HuH-7 (cell line): ENCODE results near the gene TARS3.

Source experiments
- DNase-seq: peaks from one replicate; pipeline ENCODE4 v3.0.0; 2011; ENCODE audit warnings: low spot score

Gene TARS3

GRCh38 chr15:101698314-101698713 lies 26.0 kb downstream of the TARS3 start:
- DNase-seq = no peak

- no peak for DNase-seq
These were observed 26.8 kb downstream of the TARS3 start for GRCh38 chr15:101697488-101697887.

- no peak for DNase-seq
These were observed 27.4 kb downstream of the TARS3 start for GRCh38 chr15:101696829-101697228.

GRCh38 chr15:101694261-101694660 lies 30.0 kb downstream of the TARS3 start:
- DNase-seq = no peak

GRCh38 chr15:101692801-101693598 lies 31.3 kb downstream of the TARS3 start:
- no peak for DNase-seq

- DNase-seq = no peak
These were observed 34.4 kb downstream of the TARS3 start for GRCh38 chr15:101689901-101690300.

GRCh38 chr15:101686718-101687117 lies 37.6 kb downstream of the TARS3 start:
- no peak for DNase-seq

- DNase-seq = no peak
These were observed 39.4 kb downstream of the TARS3 start for GRCh38 chr15:101684877-101685276.

- no peak for DNase-seq
These were observed 39.9 kb downstream of the TARS3 start for GRCh38 chr15:101684384-101684783.

- no peak for DNase-seq
These were observed 44.5 kb downstream of the TARS3 start for GRCh38 chr15:101679806-101680205.

GRCh38 chr15:101676921-101677329 lies 47.3 kb downstream of the TARS3 start:
- DNase-seq = no peak

GRCh38 chr15:101675796-101676582 lies 48.3 kb downstream of the TARS3 start:
- no peak for DNase-seq

- no peak for DNase-seq
These were observed 49.3 kb downstream of the TARS3 start for GRCh38 chr15:101675015-101675414.

GRCh38 chr15:101672298-101672697 lies 52.0 kb downstream of the TARS3 start:
- no peak for DNase-seq

GRCh38 chr15:101669744-101670143 lies 54.5 kb downstream of the TARS3 start:
- no peak for DNase-seq

GRCh38 chr15:101667881-101668280 lies 56.4 kb downstream of the TARS3 start:
- DNase-seq = no peak

- peak; percentile 37 for DNase-seq
These were observed 59.9 kb downstream of the TARS3 start for GRCh38 chr15:101664303-101664913.

GRCh38 chr15:101662203-101662602 lies 62.1 kb downstream of the TARS3 start:
- no peak for DNase-seq

GRCh38 chr15:101660005-101660404 lies 64.3 kb downstream of the TARS3 start:
- no peak for DNase-seq

GRCh38 chr15:101657968-101658784 lies 66.1 kb downstream of the TARS3 start:
- no peak for DNase-seq

GRCh38 chr15:101657171-101657570 lies 67.1 kb downstream of the TARS3 start:
- DNase-seq = no peak
